ENCODE results near the gene PTPN5.

PTPN5 gene

DNA sequence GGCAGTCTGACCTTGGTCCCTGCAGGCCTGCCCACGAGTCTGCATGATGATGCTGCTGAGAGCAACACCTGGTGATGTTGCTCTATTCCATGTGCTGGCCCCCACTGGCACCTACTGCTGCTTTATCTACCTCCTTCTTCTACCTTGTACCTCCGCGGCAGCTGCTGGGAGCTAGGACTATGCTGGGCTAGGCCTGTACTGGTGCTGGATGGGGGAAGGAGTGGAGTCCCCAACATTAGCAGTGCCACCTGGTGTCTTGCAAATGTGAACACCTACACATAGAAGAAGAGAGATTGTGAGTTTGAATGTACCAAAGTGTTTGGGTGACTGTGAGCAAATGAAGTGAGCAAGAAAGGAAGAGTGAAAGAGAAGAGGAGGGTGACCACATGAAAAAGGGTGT lies 30.5 kb downstream of the PTPN5 start:
- ChIA-PET CTCF (interaction anchor here (8.5 to 28.1 kb wide), 2 partner anchors 16 to 35 kb away, joined by 88 to 361 read pairs; partner anchors contain the start of gene IGSF22), POLR2A (no interaction called here)
- no peak for DNase-seq (ENCODE audit: extremely low spot score)
- TF ChIP-seq, protein P1, sequence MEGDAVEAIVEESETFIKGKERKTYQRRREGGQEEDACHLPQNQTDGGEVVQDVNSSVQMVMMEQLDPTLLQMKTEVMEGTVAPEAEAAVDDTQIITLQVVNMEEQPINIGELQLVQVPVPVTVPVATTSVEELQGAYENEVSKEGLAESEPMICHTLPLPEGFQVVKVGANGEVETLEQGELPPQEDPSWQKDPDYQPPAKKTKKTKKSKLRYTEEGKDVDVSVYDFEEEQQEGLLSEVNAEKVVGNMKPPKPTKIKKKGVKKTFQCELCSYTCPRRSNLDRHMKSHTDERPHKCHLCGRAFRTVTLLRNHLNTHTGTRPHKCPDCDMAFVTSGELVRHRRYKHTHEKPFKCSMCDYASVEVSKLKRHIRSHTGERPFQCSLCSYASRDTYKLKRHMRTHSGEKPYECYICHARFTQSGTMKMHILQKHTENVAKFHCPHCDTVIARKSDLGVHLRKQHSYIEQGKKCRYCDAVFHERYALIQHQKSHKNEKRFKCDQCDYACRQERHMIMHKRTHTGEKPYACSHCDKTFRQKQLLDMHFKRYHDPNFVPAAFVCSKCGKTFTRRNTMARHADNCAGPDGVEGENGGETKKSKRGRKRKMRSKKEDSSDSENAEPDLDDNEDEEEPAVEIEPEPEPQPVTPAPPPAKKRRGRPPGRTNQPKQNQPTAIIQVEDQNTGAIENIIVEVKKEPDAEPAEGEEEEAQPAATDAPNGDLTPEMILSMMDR (IDR thresholded peaks at IDR 0.05; ENCODE audit: control extremely low read depth, extremely low read depth, low read depth, missing control alignments), result no peak

DNA sequence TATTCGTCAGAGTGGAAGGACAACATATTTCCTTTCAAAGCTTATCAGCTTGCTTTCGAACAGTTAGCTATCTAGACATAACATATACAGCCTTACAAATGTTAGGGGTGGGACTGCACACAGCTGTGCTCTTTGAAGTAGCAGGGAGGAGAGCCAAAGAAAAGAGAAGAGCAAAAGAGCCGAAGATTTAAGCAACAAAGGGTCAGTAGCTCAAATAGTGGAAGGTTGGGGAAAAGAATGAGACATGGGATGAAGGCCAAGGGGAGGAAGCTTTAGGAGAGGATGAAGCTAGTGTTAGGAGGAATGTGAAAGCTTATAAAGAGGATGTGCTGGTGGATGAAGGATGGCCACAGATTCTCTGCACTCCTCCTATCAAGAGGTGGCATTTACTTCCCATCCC lies 33.8 kb downstream of the PTPN5 start:
- DNase-seq (ENCODE audit: extremely low spot score), result no peak
- ChIA-PET POLR2A (no interaction called here), CTCF (interaction anchor here (0.8 to 28.1 kb wide), 7 partner anchors 9 to 218 kb away, joined by 3 to 361 read pairs (median 6); partner anchors contain the start of gene IGSF22)
- TF ChIP-seq, protein P1 (IDR thresholded peaks at IDR 0.05; ENCODE audit: control extremely low read depth, extremely low read depth, low read depth, missing control alignments), result no peak

DNA sequence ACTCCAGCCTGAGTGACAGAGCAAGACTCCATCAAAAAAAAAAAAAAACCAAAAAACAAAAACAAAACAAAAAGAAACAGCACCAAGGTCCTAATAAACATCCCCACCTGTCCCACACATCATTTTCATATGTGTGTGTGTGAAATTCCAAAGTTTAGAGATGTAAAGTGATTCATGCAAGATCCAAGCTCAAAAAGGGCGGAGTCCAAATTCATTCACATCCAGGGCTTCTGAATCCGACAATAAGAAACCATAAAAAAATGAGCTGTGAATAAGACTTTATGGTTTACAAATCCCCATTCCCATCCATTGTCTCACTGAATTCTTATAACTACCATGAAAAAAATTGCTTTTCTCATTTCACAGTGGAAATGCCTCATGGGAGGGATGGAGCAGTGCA lies 34.7 kb downstream of the PTPN5 start:
- TF ChIP-seq, protein P1 (IDR thresholded peaks at IDR 0.05; ENCODE audit: control extremely low read depth, extremely low read depth, low read depth, missing control alignments), result no peak
- ChIA-PET CTCF (interaction anchor here (1.0 to 28.1 kb wide), 5 partner anchors 10 to 217 kb away, joined by 3 to 361 read pairs (median 7); partner anchors contain the start of gene IGSF22), POLR2A (no interaction called here)
- no peak for DNase-seq (ENCODE audit: extremely low spot score)

DNA sequence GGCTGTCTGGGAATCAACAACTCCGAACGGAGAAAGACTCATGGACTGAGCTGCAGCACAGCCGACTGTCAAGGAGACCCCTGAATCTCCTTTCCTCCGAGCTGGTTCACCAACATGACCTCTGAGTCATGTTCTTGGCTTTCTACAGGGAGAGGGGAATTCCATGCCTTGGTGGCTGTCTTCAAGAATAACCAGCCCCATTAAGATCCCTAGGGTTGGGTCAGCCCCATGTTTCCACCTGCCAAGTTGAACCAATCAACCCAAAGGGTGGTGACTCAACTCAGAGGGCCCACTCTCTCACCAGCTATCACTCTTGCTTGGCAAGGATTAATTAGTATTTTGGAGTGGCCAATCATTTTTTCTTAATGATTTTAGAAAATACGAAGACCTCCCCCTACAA lies 37.3 kb downstream of the PTPN5 start:
- ChIA-PET CTCF (interaction anchor here (1.0 to 2.3 kb wide), 2 partner anchors 11 to 14 kb away, joined by 4 to 11 read pairs; no protein-coding TSS in a partner anchor), POLR2A (no interaction called here)
- TF ChIP-seq, protein P1 (IDR thresholded peaks at IDR 0.05; ENCODE audit: control extremely low read depth, extremely low read depth, low read depth, missing control alignments), result no peak
- no peak for DNase-seq (ENCODE audit: extremely low spot score)

DNA sequence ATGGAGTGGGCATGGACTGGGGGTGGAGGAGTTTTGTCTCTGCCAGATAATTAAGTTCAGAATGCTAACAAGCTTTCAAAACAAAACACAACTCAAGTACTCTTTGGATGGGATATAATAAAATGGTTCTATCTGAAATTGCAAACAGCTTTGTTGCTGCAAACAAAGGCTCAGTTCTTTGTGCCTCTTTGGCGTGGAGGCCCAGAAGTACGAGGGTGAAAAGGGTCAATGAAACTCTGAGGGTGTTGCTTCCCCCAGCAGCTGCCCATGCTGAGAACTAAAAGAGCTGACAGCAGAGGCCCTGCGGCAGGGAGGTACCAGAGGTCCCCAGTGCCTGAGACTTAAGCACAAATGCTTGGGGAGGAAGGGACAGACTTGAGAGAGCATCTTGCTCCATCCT lies 39.1 kb downstream of the PTPN5 start:
- POLR2A ChIA-PET, result no interaction called here
- CTCF ChIA-PET, result interaction anchor here (1.0 to 2.2 kb wide), 8 partner anchors 11 to 31 kb away, joined by 3 to 8 read pairs (median 5); no protein-coding TSS in a partner anchor
- no peak for DNase-seq (ENCODE audit: extremely low spot score)
- TF ChIP-seq, protein P1 (IDR thresholded peaks at IDR 0.05; ENCODE audit: control extremely low read depth, extremely low read depth, low read depth, missing control alignments), result no peak

DNA sequence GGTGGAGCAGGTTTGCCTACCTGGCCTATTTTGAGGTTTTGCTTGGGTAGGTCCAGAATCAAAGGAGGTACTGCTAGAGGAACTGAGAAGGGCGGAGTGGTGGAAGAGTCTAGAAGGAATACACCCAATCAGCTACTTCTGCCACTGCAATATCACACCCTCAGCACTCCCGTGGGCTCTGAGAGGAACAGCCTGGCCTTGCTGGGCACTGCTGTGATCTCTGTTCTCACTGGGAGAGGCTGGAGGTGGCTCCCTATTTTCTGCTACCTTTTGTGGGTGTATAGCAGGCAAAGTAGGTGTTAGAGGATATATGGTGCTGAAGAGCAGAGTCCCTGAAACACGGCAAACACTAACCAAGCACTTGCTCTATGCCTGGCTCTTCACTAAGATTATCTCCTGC lies 40.7 kb downstream of the PTPN5 start:
- CTCF ChIA-PET, result interaction anchor here (0.9 to 2.2 kb wide), 4 partner anchors 13 to 24 kb away, joined by 3 to 7 read pairs (median 6); no protein-coding TSS in a partner anchor
- TF ChIP-seq, protein P1 (IDR thresholded peaks at IDR 0.05; ENCODE audit: control extremely low read depth, extremely low read depth, low read depth, missing control alignments), result no peak
- POLR2A ChIA-PET, result no interaction called here
- no peak for DNase-seq (ENCODE audit: extremely low spot score)

Data from GM10248 (cell line).